A673 (cell line): Measurements from ENCODE around the gene TMEM242. TPM values are rescaled to one million over a fixed set of nuclear protein-coding genes. Genes with fewer than 3 reads are reported as not detected.
"Not testable (repeated sequence)": the region's sequence is repeated elsewhere in the genome, so short reads cannot be mapped to it uniquely, and the experiment has no call there.

ENCODE experiments used
- BruUV-seq: library from RNA; stranded (reverse); fragments of 400-500 nt; replicated peaks from 2 replicates; lab custom pipeline; 2021; lab: Mats Ljungman, UMichigan
- CTCF ChIA-PET: fragments of 300-600 bp; sonication (Branson Sonifier 250); formaldehyde crosslinking; loops from one replicate; lab custom pipeline; 2022; ENCODE audit warnings: antibody characterized with exemption; lab: Charles Lee
- POLR2A ChIA-PET: fragments of 300-600 bp; sonication (Branson Sonifier 250); formaldehyde crosslinking; loops from one replicate; lab custom pipeline; 2022; ENCODE audit warnings: antibody characterized with exemption; ENCODE audit not compliant: low non-redundant PET; lab: Charles Lee
- DNase-seq: peaks from one replicate; pipeline ENCODE4 v3.0.0-alpha.2; 2015; ENCODE audit warnings: low spot score
- H3K27ac ChIP-seq: fragments of 200-600 bp; sonication (generic); 2 replicates; pipeline ENCODE4 v1.5.1; 2016; ENCODE audit warnings: mixed run types, low read depth, mild to moderate bottlenecking, mixed read lengths, antibody characterized with exemption, low read length; ENCODE audit not compliant: poor library complexity, severe bottlenecking
- H3K27me3 ChIP-seq: fragments of 200-600 bp; sonication (generic); replicated peaks from 2 replicates; pipeline ENCODE4 v1.6.1; 2017; ENCODE audit warnings: mixed run types, low read depth, mild to moderate bottlenecking, mixed read lengths, antibody characterized with exemption, low read length; ENCODE audit not compliant: insufficient read depth, poor library complexity
- H3K36me3 ChIP-seq: fragments of 200-600 bp; sonication (generic); 2 replicates; pipeline ENCODE4 v1.6.1; 2016; ENCODE audit warnings: mixed run types, mild to moderate bottlenecking, mixed read lengths, antibody characterized with exemption, low read length; ENCODE audit not compliant: insufficient read depth, poor library complexity, severe bottlenecking
- H3K4me1 ChIP-seq: fragments of 200-600 bp; sonication (generic); 2 replicates; pipeline ENCODE4 v1.6.1; 2017; ENCODE audit warnings: mixed run types, mild to moderate bottlenecking, mixed read lengths, antibody characterized with exemption, low read length; ENCODE audit not compliant: insufficient read depth, poor library complexity, severe bottlenecking
- H3K4me3 ChIP-seq: fragments of 200-600 bp; sonication (generic); 2 replicates; pipeline ENCODE4 v1.5.1; 2016; ENCODE audit warnings: low read depth, mixed run types, mild to moderate bottlenecking, mixed read lengths, low read length; ENCODE audit not compliant: poor library complexity, severe bottlenecking
- H3K9me3 ChIP-seq: fragments of 200-600 bp; sonication (generic); 2 replicates; pipeline ENCODE4 v1.6.1; 2016; ENCODE audit warnings: mixed run types, low read depth, mild to moderate bottlenecking, mixed read lengths, antibody characterized with exemption, low read length; ENCODE audit not compliant: poor library complexity, severe bottlenecking
- CTCF ChIP-seq: fragments of 300-800, 200-600 bp; sonication (generic); conservative IDR thresholded peaks from 2 replicates; pipeline ENCODE4 v1.5.1; 2017; ENCODE audit warnings: low read depth, mild to moderate bottlenecking, antibody characterized with exemption, low read length, moderate library complexity, mixed read lengths
- EZH2 ChIP-seq: fragments of 200-600 bp; sonication (generic); IDR thresholded peaks from 2 replicates; pipeline ENCODE4 v1.6.1; 2017; ENCODE audit warnings: borderline replicate concordance, low read depth, mild to moderate bottlenecking, mixed read lengths, antibody characterized with exemption, low read length; ENCODE audit not compliant: poor library complexity, severe bottlenecking
- intact Hi-C: fragments of 100-400 bp; cut with micrococcal nuclease; formaldehyde crosslinking; loops from one replicate; pipeline ENCODE4 v1.10.0; 2022; ENCODE audit not compliant: unreplicated experiment
- total RNA-seq: library from RNA; stranded (reverse); gene quantifications from 2 replicates; pipeline ENCODE4 v1.2.3, GENCODE V29; 2021

Gene TMEM242
- total RNA-seq, 1 experiment from 2014 or later = 13.2 TPM

- no TSS peak for BruUV-seq
- ChIA-PET CTCF (interaction anchor here (1.0 to 1.3 kb wide), 4 partner anchors 9 to 355 kb away, joined by 3 to 6 read pairs (median 4); partner anchors contain the start of gene TMEM242), POLR2A (no interaction called here)
- peaks cover 16% of the 10 kb centered on the region for H3K36me3 ChIP-seq
- no peak for TF ChIP-seq CTCF
- TF ChIP-seq EZH2 = no peak
- no peaks in the 10 kb centered on the region for H3K4me1 ChIP-seq
- no peak overlapping the region for H3K27ac ChIP-seq
- no peaks in the 10 kb centered on the region for H3K9me3 ChIP-seq
- no peak for DNase-seq
- intact Hi-C loops = loop anchor here (1.0 to 10.0 kb wide), 2 partner anchors 284 to 761 kb away; no protein-coding TSS in a partner anchor
- H3K27me3 ChIP-seq = no peaks in the 10 kb centered on the region
- H3K4me3 ChIP-seq = no peak overlapping the region
Measured at GRCh38 chr6:157313531-157314467, 9.5 kb downstream of the TMEM242 start.

GRCh38 chr6:157312757-157313156 lies 10.6 kb downstream of the TMEM242 start:
- Histone ChIP-seq H3K4me1 (no peaks in the 10 kb centered on the region), H3K27ac (no peak overlapping the region), H3K36me3 (peaks cover 16% of the 10 kb centered on the region), H3K9me3 (no peaks in the 10 kb centered on the region), H3K4me3 (no peak overlapping the region), H3K27me3 (no peaks in the 10 kb centered on the region)
- CTCF ChIA-PET = no interaction called here
- POLR2A ChIA-PET = no interaction called here
- intact Hi-C loops = loop anchor here (10.0 kb wide), 1 partner anchor 762 kb away; no protein-coding TSS in a partner anchor
- TF ChIP-seq EZH2 = no peak
- no peak for TF ChIP-seq CTCF
- no TSS peak for BruUV-seq
- no peak for DNase-seq

- POLR2A ChIA-PET, CTCF ChIA-PET: not testable (repeated sequence)
Measured at GRCh38 chr6:157310693-157311092, 12.6 kb downstream of the TMEM242 start.

More at GRCh38 chr6:157310693-157311092, 12.6 kb downstream of the TMEM242 start:
- H3K27ac ChIP-seq, H3K9me3 ChIP-seq, H3K4me3 ChIP-seq, BruUV-seq, H3K4me1 ChIP-seq, DNase-seq, H3K27me3 ChIP-seq: not testable (repeated sequence)
- H3K36me3 ChIP-seq = peaks cover 12% of the 10 kb centered on the region
- intact Hi-C loops = loop anchor here (10.0 kb wide), 1 partner anchor 764 kb away; no protein-coding TSS in a partner anchor
